A549 treated with Hydrocortisone at 1 μM for 4 hours (cell line): Measurements from ENCODE around the gene GNPTAB. TPM values are rescaled to one million over a fixed set of nuclear protein-coding genes. Genes with fewer than 3 reads are reported as not detected.

Experiments
- total RNA-seq: library from RNA; stranded (reverse); fragments of 200-300 nt; extraction: Qiagen RNA extraction; gene quantifications from 5 replicates; pipeline ENCODE4 v1.2.3, GENCODE V29; 2022

The GNPTAB gene
- 10.7 to 16.2 TPM (median 13.5 TPM) in 5 replicates for total RNA-seq

DNA sequence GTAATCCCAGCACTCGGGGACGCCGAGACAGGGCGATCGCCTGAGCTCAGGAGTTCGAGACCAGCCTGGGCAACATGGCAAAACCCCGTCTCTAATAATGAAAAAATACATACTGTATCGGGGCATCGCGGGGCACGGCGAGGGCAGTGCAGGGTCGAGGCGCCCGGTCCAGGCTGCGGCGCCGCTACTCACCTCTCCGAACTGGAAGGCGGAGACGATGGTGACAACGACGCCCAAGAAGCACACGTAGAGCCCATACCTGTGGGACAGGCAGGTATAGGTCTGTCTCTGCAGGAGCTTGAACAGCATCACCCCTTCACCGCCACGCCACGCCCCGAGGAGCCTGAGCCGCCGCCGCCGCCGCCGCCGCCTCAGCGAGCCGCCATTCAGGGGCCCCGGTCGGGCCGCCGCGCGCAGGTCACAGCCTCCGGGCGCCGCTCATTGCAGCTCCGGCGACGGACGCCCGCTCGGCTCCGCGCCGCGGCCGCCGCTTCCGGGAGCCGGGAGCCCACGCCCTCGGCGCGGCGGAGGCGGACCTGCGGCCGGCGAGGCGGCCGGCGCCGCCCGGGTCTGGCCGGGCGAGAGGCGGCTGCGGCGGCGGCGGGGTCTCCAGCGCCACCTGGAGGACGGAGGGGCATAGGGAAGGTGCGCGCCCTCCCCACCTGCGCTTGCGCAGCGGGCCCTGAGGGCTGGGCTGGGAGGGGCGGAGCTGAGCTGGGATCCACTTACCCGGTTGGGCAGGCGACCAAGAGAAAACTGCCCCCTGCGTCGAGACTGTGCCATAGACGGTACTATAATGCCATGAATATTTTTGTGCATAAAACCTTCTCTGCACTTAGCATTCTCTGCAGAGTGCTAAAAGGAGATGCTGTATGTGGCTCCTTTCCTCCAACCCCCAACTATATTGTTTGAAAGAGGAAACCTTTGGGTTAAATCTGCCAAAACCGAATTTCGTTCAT, at the start of gene GNPTAB:
GNPTAB (minus strand) TSS at position 593 of the 959 bp plus-strand sequence; CDS start at position 309, 284 bp downstream.

GRCh38 chr12:101876861-101877805, 46.4 kb upstream of the GNPTAB start, which contains the start of gene DRAM1:
DRAM1 (plus strand) TSS chr12:101877580; CDS start chr12:101877790, 210 bp downstream.

GRCh38 chr12:101738920-101739665, 91.7 kb downstream of the GNPTAB start, which contains the start of gene SYCP3:
SYCP3 (minus strand) TSS chr12:101739462; CDS start chr12:101737935, 1,527 bp downstream.

DNA sequence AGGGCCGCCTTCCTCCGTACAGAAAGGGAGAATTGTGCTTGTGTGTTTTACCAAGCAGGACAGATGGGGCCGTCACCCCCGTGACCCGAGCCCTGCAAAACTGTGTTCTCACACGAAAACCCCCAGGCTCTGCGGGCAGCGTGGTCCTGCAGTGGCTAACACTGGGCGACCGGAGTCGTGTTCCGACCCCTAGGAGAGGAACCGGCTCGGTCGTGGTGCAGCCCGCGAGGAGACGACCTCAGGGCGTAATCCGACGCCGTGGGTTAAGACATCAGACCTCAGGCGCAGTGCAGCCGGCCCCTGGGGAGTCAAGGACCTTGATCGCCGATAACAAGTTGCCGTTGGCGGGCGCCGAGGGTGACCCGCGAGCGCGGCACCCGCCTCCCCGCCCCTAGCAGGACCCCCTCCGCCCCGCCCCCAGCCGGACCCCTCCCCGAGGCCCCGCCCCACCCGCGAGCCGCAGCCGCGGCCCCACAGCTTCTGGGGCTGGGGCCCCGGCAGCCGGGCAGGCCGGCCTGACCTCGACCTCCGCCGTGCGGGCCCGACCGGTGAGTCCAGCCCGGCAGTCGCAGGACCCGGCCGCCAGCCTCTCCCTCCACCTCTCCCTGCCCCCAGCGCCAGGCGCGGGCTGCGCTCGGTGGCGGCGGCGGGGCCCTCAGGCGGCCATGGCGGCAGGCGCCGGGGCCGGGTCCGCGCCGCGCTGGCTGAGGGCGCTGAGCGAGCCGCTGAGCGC, 133.4 kb downstream of the GNPTAB start, which contains the start of gene CHPT1:
CHPT1 (plus strand) TSS at position 444 of the 733 bp plus-strand sequence; CDS start at position 666, 222 bp downstream.

Other genes with a start within 250 kb of the GNPTAB start
- gene MYBPC1, start 236.0 kb downstream of the GNPTAB start, total RNA-seq, result not detected in 5 replicates
- gene CHPT1, start 133.3 kb downstream of the GNPTAB start, total RNA-seq, result 53.2 to 72.6 TPM (median 68.1 TPM) in 5 replicates
- gene SYCP3, start 91.5 kb downstream of the GNPTAB start, total RNA-seq, result 0.18 TPM in 1 of 5 replicates, not detected in the others
- gene DRAM1, start 46.6 kb upstream of the GNPTAB start, total RNA-seq, result 17.5 to 23.4 TPM (median 19.2 TPM) in 5 replicates
- gene WASHC3, start 231.0 kb upstream of the GNPTAB start, total RNA-seq, result 29.1 to 31.7 TPM (median 30.9 TPM) in 5 replicates